ENCODE measurements around the gene LSP1.
"Not testable (repeated sequence)": the region's sequence is repeated elsewhere in the genome, so short reads cannot be mapped to it uniquely, and the experiment has no call there.

LSP1 gene

GRCh38 chr11:1852877-1853276 is at the start of gene LSP1:
Gene LSP1, plus strand, starts transcription at chr11:1853084. Its CDS starts 61 bp downstream, at chr11:1853145.
- peak; percentile 62 for DNase-seq

- no peak for DNase-seq
Measured at GRCh38 chr11:1803246-1803645, 49.6 kb upstream of the LSP1 start.

- not testable (repeated sequence) for DNase-seq
Measured at GRCh38 chr11:1803835-1804519, 48.9 kb upstream of the LSP1 start.

GRCh38 chr11:1805525-1805924 is 47.4 kb upstream of the LSP1 start:
- no peak for DNase-seq

GRCh38 chr11:1807264-1807995 is 45.5 kb upstream of the LSP1 start:
- no peak for DNase-seq

- DNase-seq, result no peak
Measured at GRCh38 chr11:1810761-1811160, 42.1 kb upstream of the LSP1 start.

- no peak for DNase-seq
Measured at GRCh38 chr11:1812274-1812673, 40.6 kb upstream of the LSP1 start.

GRCh38 chr11:1812801-1813200 is 40.1 kb upstream of the LSP1 start:
- DNase-seq, result no peak

GRCh38 chr11:1813356-1813755 is 39.5 kb upstream of the LSP1 start:
- not testable (repeated sequence) for DNase-seq

- DNase-seq, result no peak
Measured at GRCh38 chr11:1814691-1815090, 38.2 kb upstream of the LSP1 start.

- DNase-seq, result no peak
Measured at GRCh38 chr11:1815311-1815710, 37.6 kb upstream of the LSP1 start.

GRCh38 chr11:1815751-1816150 is 37.1 kb upstream of the LSP1 start:
- DNase-seq, result no peak

GRCh38 chr11:1817000-1817399 is 35.9 kb upstream of the LSP1 start:
- no peak for DNase-seq

- no peak for DNase-seq
Measured at GRCh38 chr11:1817511-1817910, 35.4 kb upstream of the LSP1 start.

GRCh38 chr11:1819074-1819473 is 33.8 kb upstream of the LSP1 start:
- DNase-seq, result no peak

GRCh38 chr11:1820463-1821325 is 32.2 kb upstream of the LSP1 start:
- no peak for DNase-seq

- no peak for DNase-seq
Measured at GRCh38 chr11:1821562-1821961, 31.3 kb upstream of the LSP1 start.

- no peak for DNase-seq
Measured at GRCh38 chr11:1822648-1823375, 30.1 kb upstream of the LSP1 start.

- DNase-seq, result no peak
Measured at GRCh38 chr11:1823376-1824220, 29.3 kb upstream of the LSP1 start.

GRCh38 chr11:1824221-1825038 is 28.5 kb upstream of the LSP1 start:
- no peak for DNase-seq
